ENCODE measurements around the gene UGT8.

DNA sequence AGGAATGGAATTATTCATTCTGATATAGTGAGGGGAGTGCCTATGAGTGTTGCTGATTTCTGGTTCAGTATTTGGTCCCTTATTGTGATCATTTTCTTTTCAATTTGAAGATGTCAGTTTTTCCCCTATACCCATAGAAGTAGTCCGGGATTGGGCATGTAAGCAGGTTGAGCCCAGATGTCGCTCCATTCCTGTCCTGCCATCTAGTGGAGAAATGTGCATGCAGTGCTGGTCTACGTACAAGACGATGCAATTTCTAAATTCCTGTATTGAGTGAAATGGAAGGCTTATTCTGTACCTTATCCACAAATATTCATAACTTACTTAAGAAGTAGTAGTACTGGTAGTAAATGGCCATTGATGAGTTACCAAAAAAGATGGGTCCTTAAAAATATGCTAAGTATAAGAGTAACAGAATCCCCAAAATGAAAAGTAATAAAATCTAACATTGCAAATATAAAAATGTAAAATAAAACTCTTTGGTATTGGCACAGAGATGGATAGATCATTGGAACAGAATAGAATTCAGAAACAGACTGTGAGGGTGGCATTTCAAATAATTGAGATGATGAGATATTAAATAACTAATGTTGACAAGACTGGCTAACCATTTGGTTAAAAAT, 60.9 kb downstream of the UGT8 start:
- TF ChIP-seq, protein P1, sequence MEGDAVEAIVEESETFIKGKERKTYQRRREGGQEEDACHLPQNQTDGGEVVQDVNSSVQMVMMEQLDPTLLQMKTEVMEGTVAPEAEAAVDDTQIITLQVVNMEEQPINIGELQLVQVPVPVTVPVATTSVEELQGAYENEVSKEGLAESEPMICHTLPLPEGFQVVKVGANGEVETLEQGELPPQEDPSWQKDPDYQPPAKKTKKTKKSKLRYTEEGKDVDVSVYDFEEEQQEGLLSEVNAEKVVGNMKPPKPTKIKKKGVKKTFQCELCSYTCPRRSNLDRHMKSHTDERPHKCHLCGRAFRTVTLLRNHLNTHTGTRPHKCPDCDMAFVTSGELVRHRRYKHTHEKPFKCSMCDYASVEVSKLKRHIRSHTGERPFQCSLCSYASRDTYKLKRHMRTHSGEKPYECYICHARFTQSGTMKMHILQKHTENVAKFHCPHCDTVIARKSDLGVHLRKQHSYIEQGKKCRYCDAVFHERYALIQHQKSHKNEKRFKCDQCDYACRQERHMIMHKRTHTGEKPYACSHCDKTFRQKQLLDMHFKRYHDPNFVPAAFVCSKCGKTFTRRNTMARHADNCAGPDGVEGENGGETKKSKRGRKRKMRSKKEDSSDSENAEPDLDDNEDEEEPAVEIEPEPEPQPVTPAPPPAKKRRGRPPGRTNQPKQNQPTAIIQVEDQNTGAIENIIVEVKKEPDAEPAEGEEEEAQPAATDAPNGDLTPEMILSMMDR (IDR thresholded peaks at IDR 0.05; ENCODE audit: insufficient read depth, low read depth, low read length): peak; percentile 96
- no peak for TF ChIP-seq EZH2 (IDR thresholded peaks at IDR 0.05; ENCODE audit: insufficient read depth, low read length)

Data from astrocyte (in vitro differentiated cells and primary cell).